Thyroid gland (tissue), 4 donors: ENCODE measurements around the gene TSFM.

ENCODE experiments used
- CTCF ChIP-seq, 6 experiments: fragments of 200-600 bp in 3 of 6; fragments of 450-650 bp in 3 of 6; sonication (generic) in 3 of 6; IDR thresholded peaks; one replicate each; pipeline ENCODE4 v1.5.1; 2016 to 2019; ENCODE audit warnings: antibody characterized with exemption in 6 of 6, mild to moderate bottlenecking in 2 of 6, inconsistent platforms in 1 of 6, moderate library complexity in 1 of 6
- POLR2A ChIP-seq, 2 donors: fragments of 450-650 bp; IDR thresholded peaks; one replicate each; pipeline ENCODE4 v1.6.1; 2017; ENCODE audit warnings: antibody characterized with exemption in 2 of 2, mild to moderate bottlenecking in 2 of 2, moderate library complexity in 1 of 2

GRCh38 chr12:57751432-57751787 is 31.2 kb upstream of the TSFM start:
- no peak for TF ChIP-seq CTCF (IDR thresholded peaks at IDR 0.05)
- no peak for TF ChIP-seq POLR2A (IDR thresholded peaks at IDR 0.05)
